SK-N-SH (cell line): Measurements from ENCODE around the gene ACOT7. TPM values are rescaled to one million over a fixed set of nuclear protein-coding genes. Genes with fewer than 3 reads are reported as not detected.
A peak's percentile ranks its signal among the peaks of the same experiment; 100 is the strongest.

Experiments used
- CTCF ChIA-PET: fragments of 300-600, 350-600 bp; formaldehyde crosslinking; extraction: SDS; loops from one replicate; lab custom pipeline; 2021; lab: Yijun Ruan, JAX
- POLR2A ChIA-PET: fragments of 350-600 bp; sonication (Branson Sonifier 250); formaldehyde crosslinking; extraction: SDS; loops from one replicate; lab custom pipeline; 2020; ENCODE audit warnings: antibody characterized with exemption, inconsistent platforms; lab: Yijun Ruan, JAX
- DNase-seq: peaks from one replicate; pipeline ENCODE4 v3.0.0; 2012
- H2AFZ ChIP-seq: fragments of 200-600 bp; sonication (generic); 2 replicates; pipeline ENCODE4 v1.8.1; 2016; ENCODE audit warnings: antibody characterized with exemption, mild to moderate bottlenecking, low read depth
- H3F3A ChIP-seq: fragments of 200-600 bp; sonication (generic); replicated peaks from 2 replicates; pipeline ENCODE3; 2016; ENCODE audit warnings: antibody characterized with exemption, mild to moderate bottlenecking; ENCODE audit not compliant: insufficient read depth
- H3K27ac ChIP-seq, 2 experiments: fragments of 200-500 bp in 1 of 2; fragments of 200-600 bp in 1 of 2; sonication (Bioruptor generic) in 1 of 2; sonication (generic), shearing (Covaris generic) in 1 of 2; 2 replicates each; pipeline versions ENCODE4 v1.5.1 to v1.6.1; 2014 to 2016; ENCODE audit warnings: low read depth in 2 of 2, inconsistent platforms in 1 of 2, low read length in 1 of 2, mild to moderate bottlenecking in 1 of 2, mixed read lengths in 1 of 2
- H3K27me3 ChIP-seq: fragments of 200-600 bp; sonication (generic), shearing (Covaris generic); 2 replicates; pipeline ENCODE4 v1.6.1; 2016; ENCODE audit warnings: mixed run types; ENCODE audit not compliant: insufficient read depth
- H3K36me3 ChIP-seq, 2 experiments: fragments of 200-500 bp in 1 of 2; fragments of 200-600 bp in 1 of 2; sonication (Bioruptor generic) in 1 of 2; sonication (generic) in 1 of 2; replicated peaks in 1 of 2; 2 replicates each; pipeline versions ENCODE3 to v1.5.1; 2014 to 2016; ENCODE audit warnings: low read length in 1 of 2, mild to moderate bottlenecking in 1 of 2; ENCODE audit not compliant: insufficient read depth in 2 of 2, control insufficient read depth in 1 of 2
- H3K4me1 ChIP-seq, 2 experiments: fragments of 200-500 bp in 1 of 2; fragments of 200-600 bp in 1 of 2; sonication (Bioruptor generic) in 1 of 2; sonication (generic), shearing (Covaris generic) in 1 of 2; 2 replicates each; pipeline versions ENCODE4 v1.5.1 to v1.6.1; 2014 to 2016; ENCODE audit warnings: low read depth in 1 of 2, low read length in 1 of 2, mixed run types in 1 of 2; ENCODE audit not compliant: insufficient read depth in 2 of 2, control insufficient read depth in 1 of 2
- H3K4me2 ChIP-seq: fragments of 200-600 bp; sonication (generic), shearing (Covaris generic); 2 replicates; pipeline ENCODE4 v1.6.1; 2017; ENCODE audit warnings: mixed run types
- H3K4me3 ChIP-seq, 2 experiments: fragments of 200-500 bp in 1 of 2; fragments of 200-600 bp in 1 of 2; sonication (Bioruptor generic) in 1 of 2; sonication (generic), shearing (Covaris generic) in 1 of 2; 2 replicates each; pipeline versions ENCODE4 v1.5.1 to v1.8.1; 2014 to 2016; ENCODE audit warnings: low read depth in 2 of 2, inconsistent platforms in 1 of 2, low read length in 1 of 2, mild to moderate bottlenecking in 1 of 2, mixed read lengths in 1 of 2, moderate library complexity in 1 of 2
- H3K79me2 ChIP-seq: fragments of 200-600 bp; sonication (generic); 2 replicates; pipeline ENCODE4 v1.8.1; 2017; ENCODE audit warnings: mild to moderate bottlenecking; ENCODE audit not compliant: insufficient read depth
- H3K9ac ChIP-seq: fragments of 200-600 bp; sonication (generic); 2 replicates; pipeline ENCODE4 v1.6.1; 2017; ENCODE audit warnings: mixed run types
- H3K9me2 ChIP-seq: fragments of 200-600 bp; sonication (generic); 2 replicates; pipeline ENCODE4 v1.6.1; 2017; ENCODE audit warnings: mixed run types
- H3K9me3 ChIP-seq: fragments of 200-600 bp; sonication (generic); 2 replicates; pipeline ENCODE4 v1.6.1; 2017; ENCODE audit warnings: mixed run types, mild to moderate bottlenecking, moderate library complexity
- H4K20me1 ChIP-seq: fragments of 200-600 bp; sonication (generic); 2 replicates; pipeline ENCODE4 v1.6.1; 2017; ENCODE audit warnings: mild to moderate bottlenecking, mixed run types; ENCODE audit not compliant: insufficient read depth
- CTCF ChIP-seq: fragments of 200-600 bp; sonication (generic); IDR thresholded peaks from 2 replicates; pipeline ENCODE4 v1.6.1; 2017; ENCODE audit warnings: antibody characterized with exemption, mild to moderate bottlenecking, moderate library complexity
- EP300 ChIP-seq, 2 experiments: IDR thresholded peaks; 2 replicates each; pipeline versions ENCODE4 v1.4.0 to v1.6.1; 2012; ENCODE audit warnings: borderline replicate concordance in 1 of 2, low read depth in 1 of 2, low read length in 1 of 2
- FOSL2 ChIP-seq: IDR thresholded peaks from 2 replicates; pipeline ENCODE4 v1.4.0; 2012; ENCODE audit warnings: low read depth, mild to moderate bottlenecking, moderate library complexity, borderline replicate concordance
- FOXJ3 ChIP-seq: sonication (generic); formaldehyde crosslinking; IDR thresholded peaks from 2 replicates; pipeline ENCODE4 v1.5.1; 2020; ENCODE audit warnings: mild to moderate bottlenecking, missing genetic modification reagents
- IRF3 ChIP-seq: fragments of 150-350 bp; IDR thresholded peaks from 2 replicates; pipeline ENCODE4 v1.6.1; 2016; ENCODE audit warnings: mild to moderate bottlenecking, low read depth, low read length
- MXI1 ChIP-seq: IDR thresholded peaks from 2 replicates; pipeline ENCODE4 v1.6.1; 2012; ENCODE audit warnings: mild to moderate bottlenecking, low read depth, low read length, improper control_type of control experiment
- NFIC ChIP-seq: IDR thresholded peaks from 2 replicates; pipeline ENCODE4 v1.4.0; 2012; ENCODE audit warnings: borderline replicate concordance
- RFX5 ChIP-seq: IDR thresholded peaks from 2 replicates; pipeline ENCODE4 v1.6.1; 2012; ENCODE audit warnings: mild to moderate bottlenecking, improper control_type of control experiment, low read length
- SMC3 ChIP-seq: IDR thresholded peaks from 2 replicates; pipeline ENCODE4 v1.6.1; 2012; ENCODE audit warnings: low read depth, low read length, improper control_type of control experiment
- USF1 ChIP-seq: IDR thresholded peaks from 2 replicates; pipeline ENCODE4 v1.4.0; 2012; ENCODE audit warnings: low read depth, borderline replicate concordance
- USF2 ChIP-seq: fragments of 150-350 bp; IDR thresholded peaks from 2 replicates; pipeline ENCODE4 v1.6.1; 2017; ENCODE audit warnings: antibody characterized with exemption, low read length, low read depth, borderline replicate concordance
- ZBTB33 ChIP-seq: IDR thresholded peaks from 2 replicates; pipeline ENCODE4 v1.4.0; 2012; ENCODE audit warnings: low read depth, borderline replicate concordance
- WGBS: methylation state at CpG from one replicate; pipeline ENCODE4 v1.1.6; 2017; ENCODE audit warnings: low lambda C conversion rate; 5-methylcytosine and 5-hydroxymethylcytosine counted together
- polyA plus RNA-seq, 3 experiments: library from polyadenylated mRNA; depleted of rRNA; stranded (reverse); fragments of >200 nt; gene quantifications; 2 replicates each; pipeline ENCODE4 v1.2.3, GENCODE V29; 2012

ACOT7 gene
- polyA plus RNA-seq, 1 of the 3 experiments (the other 2 are of a cell fraction), result 289 TPM

GRCh38 chr1:6260433-6260934 is 133.1 kb downstream of the ACOT7 start (continued):
- no peak for TF ChIP-seq IRF3
- no peak for TF ChIP-seq RFX5
- no peak for TF ChIP-seq USF1
- TF ChIP-seq FOXJ3 (CRISPR knock-in tag), result no peak
- no peak for TF ChIP-seq NFIC

GRCh38 chr1:6259491-6260362 is 133.8 kb downstream of the ACOT7 start:
- DNase-seq, result peak; percentile 95
- peak overlapping the region; percentile 35; the same call in 1 of the 2 replicates for H2AFZ ChIP-seq
- H3K9me2 ChIP-seq, result no peaks in the 10 kb centered on the region
- ChIA-PET CTCF (interaction anchor here (0.6 to 5.8 kb wide), 6 partner anchors 12 to 145 kb away, joined by 3 to 68 read pairs (median 6); no protein-coding TSS in a partner anchor), POLR2A (interaction anchor here (0.6 kb wide), 1 partner anchor 9 kb away, joined by 3 read pairs; no protein-coding TSS in a partner anchor)
- H3F3A ChIP-seq, result no peaks in the 10 kb centered on the region
- H3K36me3 ChIP-seq, result no peaks in the 10 kb centered on the region
- H3K27ac ChIP-seq, result peak overlapping the region in 1 of 2 experiments; percentile 24; a peak in 1 of 4 replicates
- no peaks in the 10 kb centered on the region for H3K79me2 ChIP-seq
- H3K9me3 ChIP-seq, result no peaks in the 10 kb centered on the region
- peaks cover 0 to 27% of the 10 kb centered on the region in 2 experiments; a peak in 1 of 4 replicates for H3K4me1 ChIP-seq
- peak overlapping the region in 1 of 2 experiments; percentile 63; a peak in 3 of 4 replicates for H3K4me3 ChIP-seq
- H3K9ac ChIP-seq, result no peak overlapping the region
- TF ChIP-seq EP300 (IDR thresholded peaks at IDR 0.05; ENCODE audit: borderline replicate concordance in 1 of 2, low read depth in 1 of 2, low read length in 1 of 2) (no peak), SMC3 (no peak), CTCF (no peak), RFX5 (peak; percentile 36; the same call in 1 of the 2 replicates), USF2 (no peak), FOSL2 (no peak), ZBTB33 (no peak), MXI1 (peak; percentile 48; the same call in 1 of the 2 replicates)
- no peaks in the 10 kb centered on the region for H4K20me1 ChIP-seq
- no peaks in the 10 kb centered on the region for H3K27me3 ChIP-seq
- WGBS, result 19% methylated on average over 15 of the region's 46 CpGs
- H3K4me2 ChIP-seq, result peak overlapping the region; percentile 72; the same call in 1 of the 2 replicates
